Measurements from ENCODE around the gene TACR1.
"Not testable (repeated sequence)": the region's sequence is repeated elsewhere in the genome, so short reads cannot be mapped to it uniquely, and the experiment has no call there.

The TACR1 gene

GRCh38 chr2:75146221-75146605 is 53.1 kb downstream of the TACR1 start:
- DNase-seq, result not testable (repeated sequence)

DNA sequence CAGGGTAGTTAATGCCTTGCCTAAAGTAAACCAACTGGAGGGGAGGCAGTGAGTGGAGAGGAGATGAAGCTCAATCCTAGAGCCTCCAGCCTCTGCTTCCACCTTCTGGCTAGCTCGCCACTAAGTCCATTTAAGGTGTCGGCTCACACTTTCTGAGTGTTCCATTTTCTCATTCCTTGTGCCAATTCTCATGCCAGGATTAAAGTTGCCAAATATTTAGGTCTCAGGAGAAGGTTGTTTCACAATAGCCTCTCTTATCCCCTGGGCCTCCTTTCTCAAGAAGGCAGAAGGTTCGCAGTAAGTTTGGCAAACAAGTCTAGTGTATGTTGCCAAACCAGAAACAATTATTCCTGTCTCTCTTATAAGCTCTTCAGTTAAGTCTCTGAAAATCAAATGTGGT is 57.2 kb downstream of the TACR1 start:
- no peak for DNase-seq

GRCh38 chr2:75140288-75140687 is 59.0 kb downstream of the TACR1 start:
- DNase-seq, result no peak

DNA sequence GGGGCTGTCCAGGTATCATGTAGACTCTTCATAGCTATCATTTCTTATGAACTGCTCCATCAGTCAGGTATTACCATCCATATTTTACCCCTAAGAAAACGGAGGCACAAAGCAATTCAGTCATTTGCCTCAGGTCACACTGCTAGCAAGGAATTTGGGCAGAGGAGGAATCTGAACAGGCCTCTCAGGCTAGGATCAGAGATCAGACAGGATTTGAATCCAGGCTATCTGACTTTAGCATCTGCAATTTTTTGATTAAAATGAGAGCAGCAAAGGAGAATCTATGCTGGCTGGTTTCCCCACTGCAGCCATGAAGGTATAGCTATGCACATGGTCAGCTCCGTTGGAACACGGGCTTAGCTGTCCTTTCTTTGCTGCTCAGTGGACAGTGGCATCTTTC is 60.1 kb downstream of the TACR1 start:
- DNase-seq, result no peak

DNA sequence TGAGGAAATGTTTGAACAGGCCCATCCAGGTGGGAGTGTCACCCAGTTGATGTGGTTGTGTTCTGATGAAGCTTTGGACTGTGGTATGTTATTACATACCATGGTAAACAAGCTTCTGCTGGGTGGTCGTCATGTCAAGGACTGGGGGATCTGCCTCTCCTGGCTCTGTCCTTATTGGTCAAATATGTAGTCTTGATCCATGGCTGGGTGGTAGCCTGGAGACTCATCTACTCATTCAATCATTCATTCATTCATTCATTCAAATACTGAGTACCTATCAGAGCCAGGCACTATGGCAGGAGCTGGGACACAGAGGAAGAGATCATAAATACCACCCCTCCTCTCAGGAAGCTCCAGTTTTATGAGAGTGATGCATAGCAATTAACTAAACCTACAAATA is 60.8 kb downstream of the TACR1 start:
- no peak for DNase-seq

- no peak for DNase-seq
Observed at GRCh38 chr2:75135776-75136400, 63.4 kb downstream of the TACR1 start.

DNA sequence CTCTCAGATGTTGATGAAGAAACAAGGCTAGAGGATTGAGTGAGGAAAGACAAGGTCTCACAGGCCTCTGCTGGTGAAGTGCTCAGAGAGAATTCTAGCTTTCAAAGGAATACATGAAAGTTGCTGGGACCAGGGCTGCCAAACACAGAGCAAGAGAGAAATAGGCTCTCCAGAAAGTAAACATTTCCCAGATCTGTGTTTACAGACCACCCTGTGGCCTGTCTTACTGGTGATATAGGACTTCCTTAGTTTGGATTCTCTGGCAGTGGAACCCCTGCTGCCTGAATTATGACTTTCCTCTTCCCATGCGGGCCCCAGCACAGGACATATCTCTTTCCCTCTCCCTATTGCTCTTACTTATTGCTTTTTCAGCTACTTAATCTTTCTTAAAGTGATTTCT is 64.5 kb downstream of the TACR1 start:
- DNase-seq, result no peak

- DNase-seq, result no peak
Observed at GRCh38 chr2:75133621-75134570, 65.4 kb downstream of the TACR1 start.

GRCh38 chr2:75130171-75130570 is 69.1 kb downstream of the TACR1 start:
- DNase-seq, result no peak

- no peak for DNase-seq
Observed at GRCh38 chr2:75123876-75124275, 75.4 kb downstream of the TACR1 start.

GRCh38 chr2:75113231-75113869 is 86.0 kb downstream of the TACR1 start:
- DNase-seq, result no peak

- no peak for DNase-seq
Observed at GRCh38 chr2:75108937-75109482, 90.3 kb downstream of the TACR1 start.

GRCh38 chr2:75102011-75102410 is 97.3 kb downstream of the TACR1 start:
- no peak for DNase-seq

- DNase-seq, result no peak
Observed at GRCh38 chr2:75100801-75101151, 98.5 kb downstream of the TACR1 start.

DNA sequence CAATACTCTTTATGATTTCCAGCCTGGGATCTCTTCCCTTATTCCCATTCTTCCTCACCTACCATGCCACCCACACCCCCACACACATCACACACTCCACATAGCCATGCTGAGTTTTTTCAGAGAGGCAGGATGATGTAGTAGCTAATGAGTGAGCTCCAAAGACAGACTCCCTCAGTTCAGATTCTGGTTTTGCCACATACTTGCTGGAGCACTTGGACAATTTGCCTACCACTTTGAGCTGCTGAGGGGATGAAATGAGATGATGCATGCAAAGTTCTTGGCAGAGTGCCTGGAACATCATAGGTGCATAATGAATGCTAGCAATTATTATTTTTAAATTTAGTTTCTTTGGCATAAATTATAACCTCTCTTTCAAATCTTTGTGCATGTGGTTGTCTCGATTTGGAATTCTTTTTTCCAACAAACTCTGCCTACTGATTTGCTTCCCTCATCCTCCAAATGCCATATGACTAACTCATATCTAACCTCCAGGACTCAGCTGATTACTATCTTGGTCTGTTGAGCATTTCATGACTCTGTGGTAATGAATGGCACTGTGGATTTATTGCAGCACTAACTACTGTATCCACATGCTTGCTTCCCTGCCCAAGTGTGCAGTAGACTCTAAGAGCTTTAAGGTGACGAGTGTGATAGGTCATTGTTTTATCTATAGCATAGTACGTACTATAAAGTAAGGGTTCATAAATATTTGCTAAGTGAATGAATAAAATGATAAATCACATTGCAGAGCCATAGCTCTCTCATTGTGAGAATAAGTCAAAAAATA is 99.1 kb downstream of the TACR1 start:
- DNase-seq, result peak in 1 of 56 donors; percentile 7

GRCh38 chr2:75099521-75099922 is 99.8 kb downstream of the TACR1 start:
- no peak for DNase-seq

- no peak for DNase-seq
Observed at GRCh38 chr2:75098856-75099255, 100.5 kb downstream of the TACR1 start.

DNA sequence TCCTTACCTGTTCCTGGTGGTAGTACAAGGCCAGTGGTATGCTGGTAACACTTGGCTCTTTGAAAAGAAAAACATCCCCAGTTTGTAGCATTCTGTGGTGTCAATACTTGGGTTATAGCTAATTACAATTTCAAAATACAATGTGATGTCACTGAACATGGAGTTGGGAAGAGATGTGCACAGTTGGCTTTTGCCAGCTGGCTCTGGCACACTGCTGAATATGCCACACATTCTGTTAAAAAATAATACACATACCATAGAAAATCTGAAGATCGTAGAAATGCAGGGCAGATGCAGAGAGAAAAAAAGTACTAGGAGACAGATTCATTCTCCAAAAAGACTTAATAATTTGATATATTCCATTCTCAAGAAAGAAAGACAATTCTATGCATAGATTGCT is 101.5 kb downstream of the TACR1 start:
- no peak for DNase-seq

DNA sequence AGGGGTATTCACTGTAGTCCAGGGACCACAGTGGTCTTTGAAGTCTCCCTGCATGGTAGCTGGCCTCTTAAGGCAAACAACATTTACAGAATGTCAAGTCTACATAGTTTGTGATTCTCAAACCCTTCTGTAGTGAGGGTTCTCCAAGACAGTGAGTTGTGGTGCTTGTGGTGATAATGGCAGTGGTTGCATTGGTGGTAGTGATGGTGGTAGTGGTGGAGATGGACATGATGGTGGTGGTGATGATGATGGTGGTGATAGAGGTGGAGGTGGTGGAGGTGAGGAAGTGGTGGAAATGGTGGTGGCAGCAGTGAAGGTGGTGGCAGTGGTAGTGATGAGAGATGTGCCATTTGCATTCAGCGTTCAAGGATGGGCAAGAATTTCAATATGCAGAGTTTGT is 104.9 kb downstream of the TACR1 start:
- no peak for DNase-seq

- DNase-seq, result no peak
Observed at GRCh38 chr2:75090770-75091515, 108.4 kb downstream of the TACR1 start.

GRCh38 chr2:75089471-75089870 is 109.8 kb downstream of the TACR1 start:
- no peak for DNase-seq
